ENCODE results near the gene OR2AG1.
A peak's percentile ranks its signal among the peaks of the same experiment; 100 is the strongest.

OR2AG1 gene, protein sequence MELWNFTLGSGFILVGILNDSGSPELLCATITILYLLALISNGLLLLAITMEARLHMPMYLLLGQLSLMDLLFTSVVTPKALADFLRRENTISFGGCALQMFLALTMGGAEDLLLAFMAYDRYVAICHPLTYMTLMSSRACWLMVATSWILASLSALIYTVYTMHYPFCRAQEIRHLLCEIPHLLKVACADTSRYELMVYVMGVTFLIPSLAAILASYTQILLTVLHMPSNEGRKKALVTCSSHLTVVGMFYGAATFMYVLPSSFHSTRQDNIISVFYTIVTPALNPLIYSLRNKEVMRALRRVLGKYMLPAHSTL

DNA sequence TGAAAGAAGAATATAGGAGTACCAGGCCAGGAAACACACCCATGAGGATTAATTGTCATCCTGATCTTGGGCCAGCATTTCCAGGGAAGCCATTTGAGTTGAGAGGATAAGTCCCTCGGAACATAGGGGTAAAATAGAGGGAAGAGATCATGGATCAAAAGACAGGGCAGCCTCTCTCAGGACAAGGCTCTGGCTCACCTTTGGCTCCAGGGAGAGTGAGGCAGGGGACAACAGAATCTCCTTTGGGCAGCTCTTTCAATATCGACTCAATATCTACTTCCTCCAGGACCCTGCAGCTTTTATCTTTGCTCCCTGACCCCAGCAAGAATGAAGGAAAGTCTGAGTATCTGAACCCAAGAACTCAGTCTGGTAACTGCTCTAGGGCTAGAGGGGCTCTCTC lies at the start of gene OR2AG1:
TSS of gene OR2AG1 (plus strand) at position 301 of the 400 bp plus-strand sequence. CDS start 2,018 bp downstream, outside the sequence.
- DNase-seq = no peak

DNA sequence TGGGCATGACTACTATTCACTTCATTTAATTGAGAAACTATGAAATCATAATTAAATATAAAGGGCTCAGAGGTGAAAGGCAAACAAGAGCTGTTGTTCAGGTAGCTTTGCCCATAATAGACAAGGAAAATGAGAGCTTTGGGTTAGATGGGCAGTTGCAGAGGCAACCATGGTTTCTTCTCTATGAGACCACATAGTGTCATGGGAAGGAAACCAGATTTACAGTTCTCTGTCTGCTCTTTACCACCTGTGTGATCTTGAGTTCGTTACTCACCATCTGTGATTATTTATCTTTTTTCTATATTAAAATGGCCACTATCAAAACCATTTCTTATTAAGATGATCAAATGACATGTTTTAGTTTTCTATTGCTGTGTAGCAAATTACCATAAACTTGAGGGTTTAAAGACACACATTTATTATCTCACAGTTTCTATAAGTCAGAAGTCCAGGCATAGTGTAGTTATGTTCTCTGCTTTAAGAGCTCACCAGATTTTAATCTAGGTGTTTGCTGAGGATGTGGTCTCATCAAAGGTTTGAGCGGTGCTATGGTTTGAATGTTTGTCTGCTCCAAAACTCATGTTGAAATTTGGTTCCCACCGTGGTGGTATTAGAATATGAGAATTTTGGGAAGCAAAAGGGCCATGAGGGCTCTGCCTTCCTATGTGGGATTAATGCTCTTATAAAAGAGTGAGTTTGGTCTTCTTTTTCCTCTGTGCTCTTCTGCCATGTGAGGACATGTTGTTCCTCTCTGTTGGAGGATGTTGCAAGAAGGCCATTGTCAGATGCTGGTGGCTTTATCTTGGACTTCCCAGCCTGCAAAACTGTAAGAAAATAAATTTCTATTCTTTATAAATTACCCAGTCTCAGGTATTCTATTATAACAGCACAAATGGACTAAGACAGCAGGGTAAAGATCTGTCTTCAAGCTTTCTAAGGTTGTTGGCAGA lies 49.2 kb upstream of the OR2AG1 start:
- DNase-seq = no peak

DNA sequence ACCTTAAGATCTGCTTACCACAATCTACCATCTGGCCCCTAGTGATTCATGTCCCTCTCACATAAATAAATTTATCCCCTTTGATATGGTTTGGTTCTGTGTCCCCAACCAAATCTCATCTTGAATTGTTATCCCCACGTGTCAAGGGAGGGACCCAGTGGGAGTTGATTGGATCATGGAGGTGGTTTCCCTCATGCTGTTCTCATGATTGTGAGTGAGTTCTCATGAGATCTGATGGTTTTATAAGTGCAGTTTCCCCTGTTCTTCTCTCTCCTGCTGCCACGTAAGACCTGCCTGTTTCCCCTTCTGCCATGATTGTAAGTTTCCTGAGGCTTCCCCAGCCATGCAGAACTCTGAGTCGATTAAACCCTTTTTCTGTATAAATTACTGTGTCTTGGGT lies 48.2 kb upstream of the OR2AG1 start:
- no peak for DNase-seq

DNA sequence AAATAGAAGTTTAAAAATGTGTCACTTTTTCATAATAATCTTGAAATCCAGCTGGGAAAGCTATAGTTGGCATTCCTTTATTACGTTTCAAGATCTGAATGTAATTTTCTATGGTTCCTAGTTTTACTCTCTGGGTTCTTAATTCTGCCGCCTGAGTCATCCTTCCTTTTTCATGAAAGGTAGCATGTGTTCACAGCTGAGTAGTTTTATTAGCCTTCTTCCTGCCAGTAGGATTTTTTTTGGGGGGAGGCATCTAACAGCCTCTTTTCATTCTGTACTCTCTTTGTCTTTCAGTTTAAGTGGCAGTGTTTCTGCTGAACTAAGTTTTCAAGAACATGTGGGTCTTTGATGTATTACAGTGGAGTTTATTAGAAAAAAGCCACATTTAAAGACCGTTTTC lies 47.5 kb upstream of the OR2AG1 start:
- DNase-seq = peak; percentile 59

DNA sequence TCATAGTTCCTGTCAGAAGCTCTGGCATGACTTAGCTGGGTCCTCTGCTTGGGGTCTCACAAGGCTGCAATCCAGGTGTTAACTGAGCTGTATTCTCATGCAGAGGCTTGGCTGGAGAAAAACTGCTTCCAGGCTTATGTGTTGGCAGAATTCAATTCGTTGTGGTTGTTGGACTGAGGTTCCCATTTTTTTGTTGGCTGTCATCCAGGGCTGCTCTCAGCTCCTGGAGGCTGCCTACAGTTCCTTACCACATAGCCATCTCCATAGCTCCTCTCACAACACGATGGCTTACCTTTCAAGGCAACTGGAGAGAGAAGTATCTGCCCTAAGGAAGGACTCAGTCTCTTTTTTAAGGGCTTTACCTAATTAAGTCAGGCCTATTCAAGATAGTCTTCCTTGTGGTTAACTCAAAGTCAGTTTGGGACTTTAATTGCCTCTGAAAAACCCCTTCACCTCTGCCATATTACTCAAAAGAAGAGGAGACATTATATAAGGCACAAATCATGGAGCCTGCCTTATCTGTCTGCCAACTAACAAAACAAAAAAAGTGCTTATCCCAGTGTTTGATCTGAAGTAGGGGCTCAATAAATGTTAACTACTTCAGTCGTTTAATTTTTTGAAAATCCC lies 46.2 kb upstream of the OR2AG1 start:
- peak; percentile 57 for DNase-seq

DNA sequence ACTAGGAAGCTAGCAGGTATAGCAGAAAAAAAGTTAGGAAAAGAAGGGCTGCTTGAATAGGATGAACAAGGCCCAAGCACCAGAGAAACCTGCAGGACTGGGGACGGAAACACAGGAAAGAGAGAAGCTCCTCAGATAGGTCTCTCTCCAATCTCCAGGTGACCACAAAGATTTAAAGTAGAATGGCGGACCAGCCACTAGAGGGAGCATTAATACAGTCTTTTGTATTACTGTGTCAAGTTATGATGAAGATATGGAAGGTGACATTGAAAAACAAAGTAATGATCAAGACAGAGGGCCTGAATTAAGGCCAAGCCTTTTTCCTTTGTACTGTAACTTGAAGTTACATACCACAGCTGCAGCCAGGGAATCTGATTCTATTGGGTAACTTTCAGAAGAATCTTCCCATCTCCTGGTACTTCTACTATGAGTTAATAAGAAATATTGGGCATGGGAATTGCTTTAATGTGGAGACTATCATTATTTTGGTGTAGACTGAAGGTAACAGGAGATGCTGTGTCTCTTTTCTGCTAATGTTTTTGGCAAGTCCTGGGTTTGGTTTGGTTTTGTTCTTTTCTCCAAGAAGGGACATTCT lies 44.9 kb upstream of the OR2AG1 start:
- DNase-seq = peak; percentile 79

DNA sequence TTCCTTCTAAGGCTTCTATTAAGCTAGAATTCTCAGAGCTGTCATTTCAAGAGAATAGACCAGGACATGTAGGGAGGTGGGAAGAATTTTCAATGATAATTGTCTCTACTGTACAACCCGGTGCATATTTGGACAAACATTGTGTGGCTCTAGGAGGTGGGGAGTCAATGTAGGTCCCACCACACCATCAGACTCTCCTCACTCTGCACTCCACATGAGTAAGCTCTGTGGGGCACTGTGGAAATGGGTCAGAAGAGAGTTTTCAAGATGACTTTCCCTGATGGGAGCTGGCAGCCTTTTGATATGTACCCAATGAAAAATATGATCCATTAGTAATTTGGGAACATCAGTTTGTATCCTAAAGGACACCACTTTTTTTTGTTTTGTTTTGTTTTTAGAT lies 44.2 kb upstream of the OR2AG1 start:
- no peak for DNase-seq

DNA sequence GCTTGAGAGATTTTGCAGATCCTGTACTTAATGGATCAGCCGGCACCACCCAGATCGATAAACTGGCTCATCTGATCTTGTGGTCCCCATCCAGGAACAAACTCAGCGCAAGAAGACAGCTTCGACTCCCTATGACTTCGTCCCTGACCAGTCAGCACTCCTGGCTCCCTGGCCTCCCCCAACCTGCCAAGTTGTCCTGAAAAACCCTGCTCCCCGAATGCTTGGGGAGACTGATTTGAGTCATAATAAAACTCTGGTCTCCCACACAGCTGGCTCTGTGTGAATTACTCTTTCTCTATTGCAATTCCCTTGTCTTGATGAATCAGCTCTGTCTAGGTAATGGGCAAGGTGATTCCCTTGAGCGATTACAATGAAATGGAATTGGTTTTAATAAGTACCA lies 40.6 kb upstream of the OR2AG1 start:
- peak; percentile 38 for DNase-seq

DNA sequence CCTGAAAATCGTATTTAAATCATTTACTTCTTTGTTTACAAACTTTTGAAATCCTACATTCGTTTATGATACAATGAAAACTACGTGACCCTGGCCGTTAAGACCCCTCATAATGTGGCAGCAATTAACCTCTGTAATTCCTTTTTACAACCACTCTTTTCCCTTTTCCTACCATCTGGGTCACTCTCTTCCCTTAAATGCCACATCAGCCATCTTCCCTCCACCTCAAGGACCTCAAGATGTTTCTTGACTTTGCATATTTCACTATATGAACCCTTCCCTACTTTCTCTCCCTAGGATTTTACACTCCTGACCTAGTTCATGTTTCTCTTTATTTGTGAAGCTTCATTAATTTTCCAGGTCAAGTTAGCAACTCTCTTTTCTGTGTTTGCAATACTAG lies 37.8 kb upstream of the OR2AG1 start:
- no peak for DNase-seq

DNA sequence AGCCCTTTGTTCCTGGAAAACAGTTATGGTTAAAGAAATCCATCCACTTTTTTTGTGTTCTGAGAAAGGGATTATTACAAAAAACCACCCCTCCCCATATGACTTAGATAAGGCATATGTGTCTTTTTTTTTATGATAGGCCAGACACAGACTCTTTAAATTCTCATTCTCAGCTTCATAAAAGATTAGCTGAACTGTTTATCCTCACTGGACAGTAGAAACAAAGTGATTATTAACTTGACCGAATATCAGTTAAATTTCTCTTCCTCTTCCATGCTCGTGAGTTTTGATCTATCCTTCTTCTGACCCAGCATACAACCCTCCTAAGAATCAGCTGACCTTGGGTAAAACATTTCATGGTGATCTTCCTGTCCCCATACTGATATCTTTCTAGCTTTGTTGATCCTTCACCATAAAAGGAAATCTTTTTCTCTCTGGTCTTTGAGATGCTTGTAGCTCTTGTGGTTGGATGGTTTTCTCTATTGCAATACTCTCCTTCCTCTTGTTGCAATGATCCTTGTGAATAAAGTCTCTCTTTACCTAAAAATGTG lies 37.3 kb upstream of the OR2AG1 start:
- peak; percentile 60 for DNase-seq

DNA sequence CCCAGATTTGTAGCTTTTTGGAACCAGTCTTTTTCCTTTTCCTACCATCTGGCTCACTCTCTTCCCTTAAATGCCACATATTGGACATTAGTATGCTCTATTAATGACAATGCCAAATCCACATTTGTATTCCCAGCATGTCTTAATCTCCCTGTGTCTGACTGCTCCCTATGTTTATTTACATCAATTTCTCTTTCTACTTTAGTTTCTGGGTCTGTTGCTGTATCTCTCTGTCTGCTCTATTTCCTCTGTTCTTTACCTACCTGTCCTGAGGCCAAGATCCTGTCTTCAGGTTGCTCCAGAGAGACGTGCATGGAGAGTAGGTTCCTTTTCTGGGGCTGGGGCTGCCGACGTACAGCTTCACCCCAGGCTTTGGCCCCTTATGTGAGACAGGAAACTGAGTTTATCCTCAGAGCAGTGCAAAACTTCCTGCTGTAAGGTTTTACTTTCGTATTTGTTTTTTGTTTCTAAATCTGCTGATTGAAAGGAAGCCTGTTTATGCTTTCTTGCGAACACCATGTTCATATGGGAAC lies 36.7 kb upstream of the OR2AG1 start:
- DNase-seq = peak; percentile 75

DNA sequence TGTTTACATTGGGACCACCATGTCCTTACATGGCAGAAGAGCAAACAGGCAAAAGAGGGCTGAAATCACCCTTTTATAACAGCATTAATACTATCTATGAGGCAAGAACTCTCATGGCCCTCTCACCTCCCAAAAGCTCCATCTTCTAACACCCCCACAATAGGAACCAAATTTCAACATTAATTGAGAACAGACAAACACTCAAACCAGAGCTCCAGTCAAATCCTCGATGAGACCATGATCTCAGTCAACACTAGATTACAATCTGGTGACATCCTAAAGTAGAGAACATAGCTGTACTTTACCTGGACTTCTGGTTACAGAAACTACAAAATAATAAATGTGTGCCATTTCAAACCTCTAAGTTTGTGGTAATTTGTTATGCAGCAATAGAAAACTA lies 36.2 kb upstream of the OR2AG1 start:
- no peak for DNase-seq

DNA sequence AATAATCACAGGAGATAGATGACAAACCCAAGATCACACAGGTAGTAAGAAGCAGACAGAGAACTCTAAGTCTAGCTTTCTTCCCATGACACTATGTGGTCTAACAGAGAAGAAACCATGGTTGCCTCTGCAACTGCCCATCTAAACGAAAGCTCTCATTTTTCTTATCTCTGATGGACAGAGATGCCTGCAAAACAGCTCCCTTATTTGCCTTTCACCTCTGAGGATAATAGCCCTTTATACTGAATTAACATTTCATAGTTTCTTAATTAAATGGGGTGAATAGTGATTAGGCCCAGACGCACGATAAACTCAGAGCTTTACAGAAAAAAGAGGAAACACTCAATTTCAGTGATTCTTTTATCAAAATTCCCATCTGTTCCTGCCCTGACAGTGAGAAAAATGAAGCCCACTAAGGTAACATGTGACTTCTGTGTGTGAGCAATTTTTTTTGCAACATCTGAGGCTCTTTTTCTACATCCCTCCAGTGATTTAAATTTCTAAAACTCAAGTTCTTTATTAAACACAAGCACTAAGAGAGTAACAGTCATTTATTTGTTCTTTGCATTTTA lies 35.6 kb upstream of the OR2AG1 start:
- no peak for DNase-seq

DNA sequence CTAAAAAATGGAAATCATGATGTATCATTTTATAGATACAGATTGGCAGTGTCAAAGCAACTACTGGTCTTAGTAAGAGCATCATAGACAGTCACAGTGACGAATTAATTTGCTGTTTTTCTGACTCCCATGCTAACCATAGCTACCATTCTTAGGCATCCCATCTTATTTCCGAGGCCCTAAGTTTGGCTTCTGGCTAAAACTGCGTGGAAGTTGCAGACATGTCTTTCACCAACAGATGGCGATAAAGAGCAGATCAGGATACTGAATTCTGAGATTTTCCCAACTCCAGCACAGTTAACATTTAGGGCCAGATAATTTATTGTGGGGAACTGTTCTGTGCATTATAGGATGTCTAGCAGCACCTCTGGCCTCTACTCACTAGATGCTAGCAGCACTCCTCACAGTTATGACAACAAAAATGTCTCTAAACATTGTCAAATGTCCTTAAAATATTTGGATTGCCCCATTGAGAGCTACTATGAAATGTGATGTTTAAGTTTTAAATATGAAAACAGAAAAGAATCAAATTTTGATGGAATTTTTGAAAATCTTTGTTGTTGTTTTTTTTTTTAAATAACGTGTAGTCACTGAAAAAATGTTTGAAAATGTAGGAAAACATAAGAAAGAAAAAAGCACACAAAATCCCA lies 27.4 kb upstream of the OR2AG1 start:
- peak; percentile 45 for DNase-seq

DNA sequence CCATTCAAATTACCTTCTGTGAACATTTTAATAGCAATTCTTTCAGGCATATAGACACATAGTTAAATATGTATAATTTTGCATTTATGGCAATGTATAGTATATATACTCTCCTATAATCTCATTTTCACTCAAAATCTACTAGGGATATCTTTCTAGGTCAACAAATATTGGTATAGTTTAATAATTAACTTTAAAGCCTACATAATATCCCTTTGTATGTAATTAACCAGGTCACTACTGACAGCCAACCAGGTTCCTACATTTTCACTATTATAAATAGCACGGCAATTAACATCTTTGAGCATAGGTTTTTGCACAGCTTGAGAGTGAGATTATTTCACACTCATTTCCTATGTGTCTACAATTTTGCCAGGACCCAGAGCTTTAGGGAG lies 26.9 kb upstream of the OR2AG1 start:
- DNase-seq = no peak

DNA sequence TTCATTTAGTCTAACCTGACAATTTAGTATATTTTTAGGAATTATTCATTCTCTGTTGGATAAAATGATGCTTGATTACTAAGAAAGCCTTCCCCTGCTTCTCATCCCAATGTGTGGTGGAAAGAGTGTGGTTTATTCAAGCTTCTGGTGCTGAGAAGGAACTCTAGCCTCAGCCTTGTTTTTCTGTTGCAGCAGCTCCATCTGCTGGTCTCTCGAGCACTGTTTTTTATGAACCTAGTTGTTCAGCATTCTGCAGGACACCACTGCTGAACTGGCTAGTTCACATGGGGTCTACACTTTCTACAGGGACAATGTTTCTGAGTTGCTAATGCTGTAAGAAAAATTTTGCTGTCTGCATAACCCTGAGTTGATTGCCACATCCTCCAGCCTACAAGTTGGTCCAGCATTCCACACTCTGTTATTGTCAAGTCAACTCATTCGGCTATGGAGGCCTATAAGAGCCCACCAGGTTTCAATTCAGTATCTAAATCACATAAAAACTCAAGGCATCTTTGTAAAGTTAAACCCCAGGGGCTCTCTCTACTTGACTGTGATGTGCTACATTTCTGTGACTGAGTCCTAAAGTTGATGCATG lies 25.4 kb upstream of the OR2AG1 start:
- DNase-seq = peak; percentile 68

DNA sequence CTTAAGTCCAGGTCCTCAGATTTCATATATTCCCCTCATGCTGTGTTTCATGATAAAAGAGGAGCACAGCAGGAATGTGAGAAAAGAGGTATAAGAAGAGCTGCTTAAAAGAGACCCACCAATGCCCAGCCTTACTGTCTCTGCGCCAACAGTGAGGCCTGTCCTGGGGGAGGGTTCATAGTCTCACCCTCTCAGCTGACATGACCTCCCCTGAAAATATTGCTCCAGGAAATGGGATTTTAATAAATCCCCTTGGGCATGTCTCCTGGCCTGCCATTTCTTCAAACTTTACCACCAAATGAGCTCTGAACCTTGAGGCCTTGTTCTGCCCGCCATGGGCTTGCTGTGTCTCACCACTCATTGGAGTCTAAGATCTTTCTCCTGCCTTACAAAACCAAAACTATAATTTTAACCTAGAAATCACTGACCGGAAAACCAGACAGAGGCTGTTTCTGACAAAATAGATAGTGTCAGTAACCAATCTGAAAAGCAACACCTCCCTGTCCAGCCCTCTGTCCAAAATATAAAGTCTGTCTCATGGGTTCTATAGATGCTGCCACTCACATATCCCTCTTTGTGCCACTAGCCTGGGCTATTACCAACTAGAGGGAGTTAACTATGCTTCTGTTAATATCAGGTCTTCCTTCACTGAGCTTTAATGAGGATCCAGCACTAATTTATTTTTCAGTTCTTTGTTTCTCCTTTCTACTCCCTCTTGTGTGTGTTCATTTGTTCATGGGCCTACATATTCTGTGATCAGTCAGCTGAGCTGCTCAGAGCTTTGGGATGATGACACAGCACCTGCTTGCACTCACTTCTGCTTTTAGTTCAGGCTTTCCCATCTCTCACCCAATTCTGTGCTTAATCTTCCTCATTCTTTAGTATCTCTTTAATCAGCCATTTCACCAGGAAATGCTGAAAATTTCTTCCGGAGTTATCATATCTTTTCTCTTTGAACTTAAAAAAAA lies 10.6 kb upstream of the OR2AG1 start, which contains the start of gene OR2AG2:
TSS of gene OR2AG2 (minus strand) at position 51 of the 968 bp plus-strand sequence. CDS start 3,019 bp downstream, outside the sequence.
- no peak for DNase-seq

DNA sequence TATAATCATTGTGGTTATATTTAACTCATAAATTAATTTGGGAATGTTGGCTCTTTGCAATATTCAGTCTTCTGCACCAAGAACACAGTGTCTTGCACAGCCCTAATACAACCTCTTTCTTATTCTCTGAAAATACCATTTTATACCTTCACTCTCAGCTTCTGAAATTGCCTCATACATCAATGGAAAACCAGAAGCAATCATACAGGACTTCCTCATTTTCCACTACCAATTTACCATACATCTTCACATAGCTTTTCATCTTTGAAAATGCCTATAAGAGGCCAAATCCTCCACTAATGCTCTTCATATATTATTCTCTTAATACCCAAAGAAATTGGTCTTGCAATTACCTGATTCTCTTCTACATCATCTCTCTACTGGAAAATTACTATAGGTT lies 4.3 kb upstream of the OR2AG1 start:
- no peak for DNase-seq

DNA sequence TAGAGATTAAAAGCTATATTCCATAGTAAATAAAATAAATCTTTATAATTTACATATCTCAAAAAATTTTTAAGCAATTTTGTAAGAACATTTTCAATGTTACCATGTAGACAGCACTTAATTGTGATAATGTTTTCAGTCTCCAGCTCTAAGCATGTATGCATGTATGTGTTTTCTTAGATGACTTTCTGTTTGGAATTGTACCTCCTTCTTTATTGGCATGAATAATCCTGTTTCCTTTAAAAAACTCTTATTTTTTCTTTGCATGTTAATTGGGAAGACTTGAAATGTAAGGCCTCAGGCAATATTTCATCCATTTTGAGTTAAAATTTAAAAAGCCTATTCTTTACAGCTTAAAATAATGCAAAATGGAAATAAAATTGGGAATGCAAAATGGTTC lies 2.0 kb upstream of the OR2AG1 start:
- no peak for DNase-seq

DNA sequence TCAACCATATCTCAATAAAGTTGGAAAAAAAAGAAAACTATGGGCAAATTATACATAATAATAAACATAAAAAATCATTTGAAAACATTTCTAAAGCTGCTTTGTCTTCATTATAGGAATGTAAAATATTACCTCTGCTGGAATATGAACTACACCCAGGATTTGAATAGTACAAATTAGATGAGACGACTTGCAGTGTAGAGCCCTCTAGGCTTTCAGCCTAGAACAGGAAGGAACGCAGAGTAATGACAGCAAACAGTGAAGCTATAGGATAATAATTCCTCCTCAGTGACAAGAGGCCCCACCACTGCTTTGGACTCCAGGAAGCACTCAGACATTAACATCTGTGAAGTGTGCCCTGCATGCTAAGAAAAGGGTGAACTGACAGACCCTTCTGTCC lies 7.7 kb downstream of the OR2AG1 start:
- DNase-seq = no peak
